Fibroblast of lung (primary cell): ENCODE results near the gene DSCAML1. TPM values are rescaled to one million over a fixed set of nuclear protein-coding genes. Genes with fewer than 3 reads are reported as not detected.

Source experiments
- DNase-seq, 2 donors: peaks; one replicate each; pipeline versions ENCODE4 v3.0.0 to v3.0.0-alpha.2; 2010; ENCODE audit warnings: low read depth in 2 of 2
- H2AFZ ChIP-seq: 2 replicates; pipeline ENCODE4 v1.5.1; 2012; ENCODE audit warnings: low read length, control low read depth, inconsistent platforms
- H3K27ac ChIP-seq: 2 replicates; pipeline ENCODE4 v1.5.1; 2011; ENCODE audit warnings: low read length, control low read depth; ENCODE audit not compliant: insufficient read depth
- H3K27me3 ChIP-seq: 2 replicates; pipeline ENCODE4 v1.5.1; 2011; ENCODE audit warnings: mild to moderate bottlenecking, low read length; ENCODE audit not compliant: control insufficient read depth, insufficient read depth
- H3K36me3 ChIP-seq: 2 replicates; pipeline ENCODE4 v1.5.1; 2011; ENCODE audit warnings: low read length; ENCODE audit not compliant: control insufficient read depth, insufficient read depth
- H3K4me1 ChIP-seq: 2 replicates; pipeline ENCODE4 v1.5.1; 2011; ENCODE audit warnings: low read length; ENCODE audit not compliant: control insufficient read depth, insufficient read depth; ENCODE audit errors: extremely low read depth
- H3K4me2 ChIP-seq: 2 replicates; pipeline ENCODE4 v1.5.1; 2011; ENCODE audit warnings: low read length, control low read depth; ENCODE audit not compliant: insufficient read depth; ENCODE audit errors: extremely low read depth
- H3K4me3 ChIP-seq, 4 experiments: fragments of 200-600 bp in 1 of 4; sonication (generic) in 1 of 4; replicated peaks in 1 of 4; 2 replicates each; pipeline ENCODE4 v1.5.1; 2011 to 2016; ENCODE audit warnings: low read length in 4 of 4, low read depth in 3 of 4, mild to moderate bottlenecking in 3 of 4, control low read depth in 2 of 4, inconsistent platforms in 1 of 4, mixed read lengths in 1 of 4; ENCODE audit not compliant: insufficient read depth in 1 of 4; ENCODE audit errors: control extremely low read depth in 1 of 4
- H3K79me2 ChIP-seq: 2 replicates; pipeline ENCODE4 v1.5.1; 2012; ENCODE audit warnings: mild to moderate bottlenecking, low read length, inconsistent platforms; ENCODE audit not compliant: control insufficient read depth, insufficient read depth
- H3K9ac ChIP-seq: 2 replicates; pipeline ENCODE4 v1.5.1; 2011; ENCODE audit warnings: mild to moderate bottlenecking, low read length, control low read depth; ENCODE audit not compliant: insufficient read depth
- H3K9me3 ChIP-seq: 2 replicates; pipeline ENCODE4 v1.5.1; 2012; ENCODE audit warnings: low read depth, low read length; ENCODE audit not compliant: control insufficient read depth, insufficient read depth
- H4K20me1 ChIP-seq: 2 replicates; pipeline ENCODE4 v1.5.1; 2011; ENCODE audit warnings: low read length; ENCODE audit not compliant: control insufficient read depth, insufficient read depth; ENCODE audit errors: extremely low read depth
- CTCF ChIP-seq, 2 donors: IDR thresholded peaks in 1 of 2; conservative IDR thresholded peaks in 1 of 2; 1 replicate in 1 of 2; 2 replicates in 1 of 2; pipeline ENCODE4 v1.5.1; 2011 to 2012; ENCODE audit warnings: low read length in 2 of 2, control low read depth in 1 of 2, inconsistent platforms in 1 of 2, low read depth in 1 of 2, mild to moderate bottlenecking in 1 of 2
- EZH2 ChIP-seq: IDR thresholded peaks from 2 replicates; pipeline ENCODE4 v1.5.1; 2012; ENCODE audit warnings: low read length, control low read depth, mild to moderate bottlenecking; ENCODE audit errors: missing control alignments
- polyA plus RNA-seq, 2 donors: library from polyadenylated mRNA; depleted of rRNA in 1 of 2; stranded (reverse) in 1 of 2; unstranded in 1 of 2; fragments of >200 nt; gene quantifications; 2 replicates each; pipeline ENCODE4 v1.2.1, GENCODE V29; 2011 to 2012; ENCODE audit warnings: missing spikeins in 1 of 2
- total RNA-seq: library from RNA; depleted of rRNA; stranded (reverse); fragments of >200 nt; gene quantifications from 2 replicates; pipeline ENCODE4 v1.2.1, GENCODE V29; 2014

Gene DSCAML1
- total and polyA plus RNA-seq, 2 donors (not counting 1 experiment from before 2014, with no cell fraction given): not detected

GRCh38 chr11:117839936-117840813, 43.2 kb upstream of the DSCAML1 start:
- DNase-seq: no peak
- no peak overlapping the region for H3K9ac ChIP-seq
- H3K27ac ChIP-seq: no peak overlapping the region
- H2AFZ ChIP-seq: no peak overlapping the region
- no peaks in the 10 kb centered on the region for H3K36me3 ChIP-seq
- H3K4me3 ChIP-seq: no peak overlapping the region
- H3K4me1 ChIP-seq: no peaks in the 10 kb centered on the region
- H4K20me1 ChIP-seq: no peaks in the 10 kb centered on the region
- no peaks in the 10 kb centered on the region for H3K9me3 ChIP-seq
- H3K4me2 ChIP-seq: no peak overlapping the region
- H3K79me2 ChIP-seq: no peaks in the 10 kb centered on the region
- TF ChIP-seq CTCF (conservative IDR thresholded peaks at IDR 0.05 in 1 of 2, IDR thresholded peaks at IDR 0.05 in 1 of 2; ENCODE audit: low read depth in 1 of 2, low read length in 2 of 2) (no peak), EZH2 (no peak)
- H3K27me3 ChIP-seq: no peaks in the 10 kb centered on the region

GRCh38 chr11:117839380-117839881, 42.4 kb upstream of the DSCAML1 start:
- Histone ChIP-seq H3K4me3 (no peak overlapping the region), H3K27me3 (no peaks in the 10 kb centered on the region), H2AFZ (no peak overlapping the region), H3K9ac (no peak overlapping the region), H3K4me1 (no peaks in the 10 kb centered on the region), H3K36me3 (no peaks in the 10 kb centered on the region), H3K27ac (no peak overlapping the region), H3K4me2 (no peak overlapping the region), H3K79me2 (no peaks in the 10 kb centered on the region), H3K9me3 (no peaks in the 10 kb centered on the region), H4K20me1 (no peaks in the 10 kb centered on the region)
- TF ChIP-seq EZH2: no peak
- no peak for TF ChIP-seq CTCF (conservative IDR thresholded peaks at IDR 0.05 in 1 of 2, IDR thresholded peaks at IDR 0.05 in 1 of 2; ENCODE audit: low read depth in 1 of 2, low read length in 2 of 2)
- DNase-seq: no peak

DNA sequence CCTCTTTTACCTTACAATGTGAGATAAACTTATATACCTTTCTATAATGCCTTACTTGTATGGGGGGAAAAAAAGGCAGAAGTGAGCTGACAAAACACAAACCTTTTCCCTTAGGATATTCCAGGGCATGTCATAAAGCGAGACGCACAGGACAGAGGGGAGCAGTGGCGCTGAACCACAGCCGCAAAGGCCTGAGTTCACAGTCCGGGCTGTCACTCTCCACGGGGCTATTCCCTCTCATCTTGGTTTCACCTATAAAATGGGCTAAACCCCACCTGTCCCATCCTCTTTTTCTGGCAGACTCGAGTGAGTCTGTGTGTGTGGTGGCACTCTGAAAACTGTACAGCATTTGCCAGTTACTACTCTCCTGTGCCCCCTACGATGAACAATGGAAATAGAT, 41.9 kb upstream of the DSCAML1 start:
- Histone ChIP-seq H3K79me2 (no peaks in the 10 kb centered on the region), H4K20me1 (no peaks in the 10 kb centered on the region), H3K36me3 (no peaks in the 10 kb centered on the region), H3K9me3 (no peaks in the 10 kb centered on the region), H3K27ac (no peak overlapping the region), H3K4me1 (no peaks in the 10 kb centered on the region), H3K4me2 (no peak overlapping the region), H3K4me3 (no peak overlapping the region), H3K27me3 (no peaks in the 10 kb centered on the region), H3K9ac (no peak overlapping the region), H2AFZ (no peak overlapping the region)
- no peak for TF ChIP-seq EZH2
- TF ChIP-seq CTCF (conservative IDR thresholded peaks at IDR 0.05 in 1 of 2, IDR thresholded peaks at IDR 0.05 in 1 of 2; ENCODE audit: low read depth in 1 of 2, low read length in 2 of 2): no peak
- DNase-seq: no peak
